Heart right ventricle (tissue), 16 donors: ENCODE data around the gene DZIP1L. TPM values are rescaled to one million over a fixed set of nuclear protein-coding genes. Genes with fewer than 3 reads are reported as not detected.

Experiments
- ATAC-seq, 8 donors: fragments of 200-7000 bp; cut with Tn5 transposase; one replicate each; pipeline ENCODE4 v1.9.1; 2020; ENCODE audit warnings: mild to moderate bottlenecking in 8 of 8, moderate library complexity in 8 of 8, moderate number of reproducible peaks in 1 of 8
- DNase-seq, 2 donors: peaks; one replicate each; pipeline ENCODE4 v3.0.0-alpha.2; 2020
- H3K27ac ChIP-seq, 10 donors: fragments of 200-600 bp; sonication (generic) in 2 of 10; one replicate each; pipeline versions ENCODE4 v1.5.0 to v1.8.0; 2020 to 2022; ENCODE audit warnings: mild to moderate bottlenecking in 3 of 10
- H3K27me3 ChIP-seq, 7 donors: fragments of 200-600 bp; one replicate each; pipeline ENCODE4 v1.8.0; 2021 to 2022; ENCODE audit warnings: mild to moderate bottlenecking in 2 of 7
- H3K36me3 ChIP-seq, 9 donors: fragments of 200-600 bp; sonication (generic) in 1 of 9; one replicate each; pipeline versions ENCODE4 v1.5.0 to v1.8.0; 2020 to 2022; ENCODE audit warnings: mild to moderate bottlenecking in 2 of 9
- H3K4me1 ChIP-seq, 9 donors: fragments of 200-600 bp; sonication (generic) in 1 of 9; one replicate each; pipeline versions ENCODE4 v1.5.0 to v1.8.0; 2020 to 2022; ENCODE audit warnings: mild to moderate bottlenecking in 4 of 9
- H3K4me3 ChIP-seq, 10 donors: fragments of 200-600 bp; sonication (generic) in 2 of 10; one replicate each; pipeline versions ENCODE4 v1.5.0 to v1.8.0; 2020 to 2022; ENCODE audit warnings: mild to moderate bottlenecking in 7 of 10, moderate library complexity in 2 of 10
- H3K9me3 ChIP-seq, 11 donors: fragments of 200-600 bp in 10 of 11; sonication (generic) in 2 of 11; one replicate each; pipeline versions ENCODE4 v1.5.0 to v1.8.0; 2013 to 2022; ENCODE audit warnings: mild to moderate bottlenecking in 2 of 11, control low read depth in 1 of 11, moderate library complexity in 1 of 11
- WGBS, 2 donors: extraction: QIAGEN DNeasy Blood & Tissue Kit; methylation state at CpG; one replicate each; pipeline ENCODE4 v1.1.7; 2013; ENCODE audit warnings: inconsistent platforms in 1 of 2; 5-methylcytosine and 5-hydroxymethylcytosine counted together
- intact Hi-C, 10 donors: fragments of 100-400 bp; cut with DNase I; formaldehyde crosslinking; loops; one replicate each; pipeline versions ENCODE4 v1.11.1 to v1.14.2; 2022
- polyA plus RNA-seq, 2 donors: library from polyadenylated mRNA; stranded (reverse); fragments of 200-250 nt; gene quantifications; one replicate each; pipeline ENCODE4 v1.2.3, GENCODE V29; 2013
- total RNA-seq, 10 donors: library from RNA; stranded (reverse); fragmentation: NEBNext Ultra II Directional in 3 of 10; extraction: Animal tissue kit (Norgen Biotek cat#: 25700) in 3 of 10; gene quantifications; one replicate each; pipeline versions ENCODE4 v1.2.1 to v1.2.4, GENCODE V29; 2021 to 2023
- TF ChIP-seq, protein P1 (sequence below), 9 donors: fragments of 200-600 bp; sonication (generic) in 2 of 9; IDR thresholded peaks; one replicate each; pipeline versions ENCODE4 v1.5.0 to v1.8.0; 2021 to 2022; ENCODE audit warnings: antibody characterized with exemption in 9 of 9, mild to moderate bottlenecking in 5 of 9, moderate library complexity in 1 of 9
- donor health status: Arrhythmogenic right ventricular cardiomyopathy.
- donor health status: ischemic (EF 13 %, LVEDD 7.1; RV severe dilation, severe dysfunction).
- donor health status: healthy with polysubstance abuse.
- donor health status: DM: no; HTN: yes; CAD: no.
- donor health status: DM: no; HTN: no; CAD: no.
- donor health status: ischemic (EF 25% LVEDD 6.9; RV normal size, moderate dysfunction).
- donor health status: ischemic (EF 25% LVEDD 5.7; RV mildly dilated, moderate dysfunction).
- donor health status: healthy.
- donor health status: DM: yes; HTN: yes; CAD: no.
- donor health status: Ischemic cardiomyopathy.
- donor health status: ischemic (EF 35%, LVEDD 5.7; RV mildly dilated, moderate dysfunction).
- donor health status: nonischemic (EF 11% LVEDD 7.7; RV severe dilation, severe dysfunction).
- donor health status: DM: yes; HTN: yes; CAD: no.
- donor health status: PGD.
- donor health status: ischemic (EF 29% LVEDD 5.4; RV normal size, mild dysfunction).
- donor health status: nonischemic (EF 23%, LVEDD 6.1; RV moderate dilation, normal function).

Gene DZIP1L
- total and polyA plus RNA-seq, 12 donors = 1.9 to 5.5 (median 3.8) TPM

- intact Hi-C loops = loop anchor here (1.0 to 10.0 kb wide), 5 partner anchors 51 to 55 kb away; partner anchors contain the start of gene DBR1 (in 2 of the 10)
- DNase-seq = no peak
- peaks cover 0 to 4% (median 0%) of the 10 kb centered on the region in 11 donors for H3K9me3 ChIP-seq
- no peak overlapping the region for H3K27ac ChIP-seq
- WGBS, 2 donors = 54 to 59% methylated on average over 4 of the region's 4 CpGs
- H3K36me3 ChIP-seq = no peaks in the 10 kb centered on the region
- TF ChIP-seq, protein P1, sequence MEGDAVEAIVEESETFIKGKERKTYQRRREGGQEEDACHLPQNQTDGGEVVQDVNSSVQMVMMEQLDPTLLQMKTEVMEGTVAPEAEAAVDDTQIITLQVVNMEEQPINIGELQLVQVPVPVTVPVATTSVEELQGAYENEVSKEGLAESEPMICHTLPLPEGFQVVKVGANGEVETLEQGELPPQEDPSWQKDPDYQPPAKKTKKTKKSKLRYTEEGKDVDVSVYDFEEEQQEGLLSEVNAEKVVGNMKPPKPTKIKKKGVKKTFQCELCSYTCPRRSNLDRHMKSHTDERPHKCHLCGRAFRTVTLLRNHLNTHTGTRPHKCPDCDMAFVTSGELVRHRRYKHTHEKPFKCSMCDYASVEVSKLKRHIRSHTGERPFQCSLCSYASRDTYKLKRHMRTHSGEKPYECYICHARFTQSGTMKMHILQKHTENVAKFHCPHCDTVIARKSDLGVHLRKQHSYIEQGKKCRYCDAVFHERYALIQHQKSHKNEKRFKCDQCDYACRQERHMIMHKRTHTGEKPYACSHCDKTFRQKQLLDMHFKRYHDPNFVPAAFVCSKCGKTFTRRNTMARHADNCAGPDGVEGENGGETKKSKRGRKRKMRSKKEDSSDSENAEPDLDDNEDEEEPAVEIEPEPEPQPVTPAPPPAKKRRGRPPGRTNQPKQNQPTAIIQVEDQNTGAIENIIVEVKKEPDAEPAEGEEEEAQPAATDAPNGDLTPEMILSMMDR (IDR thresholded peaks at IDR 0.05) = no peak
- no peaks in the 10 kb centered on the region for H3K27me3 ChIP-seq
- ATAC-seq = no peak
- H3K4me1 ChIP-seq = peaks cover 3 to 19% (median 13%) of the 10 kb centered on the region in 9 donors
- no peak overlapping the region for H3K4me3 ChIP-seq
These were observed 4.0 kb upstream of the DZIP1L start for GRCh38 chr3:138119423-138119766.

DNA sequence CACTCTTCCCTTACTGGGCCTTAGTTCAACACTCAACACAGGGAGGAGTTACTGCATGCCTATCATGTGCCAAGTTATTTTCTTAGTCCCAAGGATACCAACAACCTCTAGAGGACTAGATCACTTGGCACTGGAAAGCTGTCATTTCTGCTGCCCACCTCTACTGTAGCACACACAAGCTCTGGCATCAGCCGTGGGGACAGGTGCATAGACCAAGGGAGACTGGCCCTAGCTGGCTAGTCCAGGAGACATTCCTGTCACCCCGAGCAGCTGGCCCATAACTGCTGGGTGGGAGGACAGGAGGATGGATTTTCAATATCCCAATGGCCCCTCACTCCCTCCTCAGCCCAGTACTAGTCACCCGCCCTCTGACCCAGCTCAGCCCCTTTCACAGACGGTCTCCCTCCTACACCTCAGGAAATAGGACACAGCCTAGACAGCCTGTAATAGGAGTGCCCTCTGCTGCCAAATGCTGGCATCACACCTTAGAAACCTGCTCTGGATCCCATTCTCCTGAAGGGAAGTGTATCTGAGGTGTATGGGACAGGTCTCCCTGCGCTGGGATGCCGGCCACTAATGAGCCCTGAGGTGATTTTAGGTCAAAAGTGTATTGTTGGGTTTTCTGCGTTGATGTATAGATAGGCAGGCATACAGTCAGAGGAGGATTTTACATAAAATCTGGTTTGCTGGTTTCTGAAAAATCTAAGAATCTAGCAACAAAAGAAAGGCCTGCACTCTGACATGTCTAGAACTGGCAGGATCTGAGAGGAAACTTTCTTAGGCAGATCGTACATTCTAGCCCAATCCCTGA, 3.4 kb upstream of the DZIP1L start:
- Histone ChIP-seq H3K36me3 (no peaks in the 10 kb centered on the region), H3K27ac (no peak overlapping the region), H3K4me1 (peaks cover 5 to 25% (median 19%) of the 10 kb centered on the region in 9 donors), H3K9me3 (peaks cover 0 to 3% (median 0%) of the 10 kb centered on the region in 11 donors), H3K27me3 (no peaks in the 10 kb centered on the region), H3K4me3 (no peak overlapping the region)
- ATAC-seq (peak; percentile 26 to 67 (median 52)), DNase-seq (peak; percentile 57 to 79)
- intact Hi-C loops = loop anchor here (1.0 to 10.0 kb wide), 5 partner anchors 50 to 56 kb away; partner anchors contain the start of gene DBR1 (in 2 of the 10)
- TF ChIP-seq, protein P1 (IDR thresholded peaks at IDR 0.05) = peak; percentile 59 to 89 (median 82)
- 32% methylated on average over 8 of the region's 8 CpGs for WGBS, 2 donors

DNA sequence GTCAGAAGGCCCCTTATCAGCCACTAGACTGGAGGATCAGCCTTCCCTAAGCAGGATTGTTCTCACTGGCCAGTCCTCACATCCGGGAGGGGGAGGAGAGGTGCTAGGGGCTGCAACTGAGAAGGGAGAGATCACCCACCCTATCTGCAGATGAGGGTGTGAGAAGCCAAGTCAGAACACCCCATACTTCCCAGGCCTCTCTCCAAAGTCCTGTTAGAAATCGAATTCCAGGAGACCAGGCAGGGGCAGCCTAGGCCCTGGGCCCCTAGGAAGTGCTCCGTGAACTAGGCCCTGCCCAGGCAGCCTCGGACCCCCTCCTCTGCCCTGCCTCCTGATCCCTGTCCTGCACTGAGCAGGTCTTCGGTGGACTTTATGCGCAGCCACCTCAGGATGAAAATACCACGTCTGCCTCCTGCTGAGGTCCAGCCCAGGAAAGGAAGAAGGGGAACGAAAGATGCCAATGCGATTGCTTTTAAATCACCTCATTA, 933 bp downstream of the DZIP1L start:
- ATAC-seq (peak in 6 of 8 donors; percentile 5 to 48 (median 26)), DNase-seq (peak in 1 of 2 donors; percentile 10)
- WGBS, 2 donors = 9% methylated on average over 9 of the region's 9 CpGs
- peaks cover 0 to 18% (median 0%) of the 10 kb centered on the region in 9 donors for H3K36me3 ChIP-seq
- intact Hi-C loops = loop anchor here in 2 of 10 donors (5.0 to 10.0 kb wide), 2 partner anchors 37 to 60 kb away; partner anchors contain the start of gene DBR1 (in 1 of the 2)
- H3K27me3 ChIP-seq = no peaks in the 10 kb centered on the region
- peak overlapping the region; percentile 14 to 94 (median 86) for H3K4me3 ChIP-seq
- H3K9me3 ChIP-seq = no peaks in the 10 kb centered on the region
- TF ChIP-seq, protein P1 (IDR thresholded peaks at IDR 0.05) = no peak
- peak overlapping the region; percentile 77 to 96 (median 88) for H3K27ac ChIP-seq
- peaks cover 8 to 30% (median 21%) of the 10 kb centered on the region in 9 donors for H3K4me1 ChIP-seq

DNA sequence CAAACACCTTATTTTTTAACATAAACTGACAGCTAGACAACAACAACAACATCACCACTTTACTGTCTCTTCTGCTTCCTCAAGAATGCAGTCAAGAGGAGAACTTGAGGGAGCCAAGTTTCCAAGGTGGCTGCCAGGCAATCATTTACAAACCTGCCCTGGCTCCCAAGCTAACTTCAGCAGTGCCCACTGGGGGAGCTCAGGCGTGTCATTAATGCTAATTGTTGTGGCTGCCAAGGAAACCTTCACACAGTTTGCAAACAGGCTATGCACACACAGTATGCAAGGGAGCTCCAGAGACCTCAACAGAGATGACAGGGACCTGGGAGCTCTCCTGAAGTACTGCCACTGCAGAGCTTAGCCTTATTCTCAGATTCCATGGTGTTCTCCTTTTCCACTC, 2.1 kb downstream of the DZIP1L start:
- intact Hi-C loops = loop anchor here in 2 of 10 donors (5.0 to 10.0 kb wide), 2 partner anchors 36 to 61 kb away; partner anchors contain the start of gene DBR1 (in 1 of the 2)
- Histone ChIP-seq H3K9me3 (no peaks in the 10 kb centered on the region), H3K27ac (peak overlapping the region in 1 of 10 donors; percentile 88), H3K4me3 (no peak overlapping the region), H3K27me3 (no peaks in the 10 kb centered on the region), H3K36me3 (peaks cover 0 to 18% (median 0%) of the 10 kb centered on the region in 9 donors), H3K4me1 (peaks cover 8 to 26% (median 16%) of the 10 kb centered on the region in 9 donors)
- WGBS, 2 donors = 59% methylated on average over 1 of the region's 1 CpG
- TF ChIP-seq, protein P1 (IDR thresholded peaks at IDR 0.05) = no peak
- DNase-seq (no peak), ATAC-seq (no peak)
